Caco-2 (cell line): ENCODE measurements around the gene GNGT2. TPM values are rescaled to one million over a fixed set of nuclear protein-coding genes. Genes with fewer than 3 reads are reported as not detected.

Experiments
- BruUV-seq: library from RNA; stranded (reverse); fragments of 400-500 nt; replicated peaks from 2 replicates; lab custom pipeline; 2021; lab: Mats Ljungman, UMichigan
- CTCF ChIA-PET: fragments of 300-600 bp; sonication (Branson Sonifier 250); formaldehyde crosslinking; loops from one replicate; lab custom pipeline; 2022; ENCODE audit warnings: antibody characterized with exemption; lab: Charles Lee
- POLR2A ChIA-PET: fragments of 300-600 bp; sonication (Branson Sonifier 250); formaldehyde crosslinking; loops from one replicate; lab custom pipeline; 2022; ENCODE audit warnings: antibody characterized with exemption; lab: Charles Lee
- DNase-seq, 2 experiments: peaks; one replicate each; pipeline versions ENCODE4 v3.0.0 to v3.0.0-alpha.2; 2020 to 2022
- H3K27me3 ChIP-seq: replicated peaks from 2 replicates; pipeline ENCODE4 v1.6.0; 2011; ENCODE audit warnings: low read length; ENCODE audit not compliant: control insufficient read depth, insufficient read depth
- H3K36me3 ChIP-seq: 2 replicates; pipeline ENCODE4 v1.5.1; 2011; ENCODE audit warnings: low read length; ENCODE audit not compliant: control insufficient read depth, insufficient read depth
- H3K4me1 ChIP-seq: fragments of 250-450 bp; sonication (Bioruptor Pico); 2 replicates; pipeline ENCODE4 v1.5.1; 2020; ENCODE audit warnings: mild to moderate bottlenecking
- H3K4me3 ChIP-seq: 2 replicates; pipeline ENCODE4 v1.5.1; 2011; ENCODE audit warnings: low read depth, mild to moderate bottlenecking, control low read depth, low read length
- H3K9me3 ChIP-seq: fragments of 250-450 bp; sonication (Bioruptor Pico); 2 replicates; pipeline ENCODE4 v1.5.1; 2020; ENCODE audit warnings: mild to moderate bottlenecking, moderate library complexity
- H3K27ac Mint-ChIP-seq: one replicate; pipeline ENCODE4 v1.8.0; 2022; ENCODE audit warnings: mixed read lengths; ENCODE audit not compliant: unreplicated experiment
- H3K27me3 Mint-ChIP-seq: one replicate; pipeline ENCODE4 v1.8.0; 2022; ENCODE audit warnings: mixed read lengths; ENCODE audit not compliant: insufficient read depth, unreplicated experiment
- H3K36me3 Mint-ChIP-seq: one replicate; pipeline ENCODE4 v1.8.0; 2022; ENCODE audit warnings: mild to moderate bottlenecking, mixed read lengths; ENCODE audit not compliant: insufficient read depth, unreplicated experiment
- H3K4me1 Mint-ChIP-seq: one replicate; pipeline ENCODE4 v1.8.0; 2022; ENCODE audit warnings: low read depth, mixed read lengths; ENCODE audit not compliant: unreplicated experiment
- H3K4me3 Mint-ChIP-seq: one replicate; pipeline ENCODE4 v1.8.0; 2022; ENCODE audit warnings: mild to moderate bottlenecking, moderate library complexity, mixed read lengths; ENCODE audit not compliant: unreplicated experiment
- H3K9me3 Mint-ChIP-seq: one replicate; pipeline ENCODE4 v1.8.0; 2022; ENCODE audit warnings: mixed read lengths; ENCODE audit not compliant: unreplicated experiment
- CTCF ChIP-seq, 2 experiments: fragments of 200-600 bp in 1 of 2; IDR thresholded peaks; 1 replicate in 1 of 2; 2 replicates in 1 of 2; pipeline versions ENCODE4 v1.5.1 to v1.8.0; 2011 to 2022; ENCODE audit warnings: antibody characterized with exemption in 1 of 2, control low read depth in 1 of 2, inconsistent platforms in 1 of 2, low read depth in 1 of 2, low read length in 1 of 2, mild to moderate bottlenecking in 1 of 2, moderate library complexity in 1 of 2; ENCODE audit not compliant: insufficient read depth in 1 of 2, severe bottlenecking in 1 of 2, unreplicated experiment in 1 of 2
- intact Hi-C: fragments of 100-400 bp; cut with micrococcal nuclease; formaldehyde crosslinking; loops from one replicate; pipeline ENCODE4 v1.10.0; 2022; ENCODE audit not compliant: unreplicated experiment
- total RNA-seq: library from RNA; stranded (reverse); gene quantifications from 2 replicates; pipeline ENCODE4 v1.2.3, GENCODE V29; 2022

Gene GNGT2
- total RNA-seq, 1 experiment from 2014 or later = not detected

- Histone ChIP-seq H3K36me3 (no peaks in the 10 kb centered on the region), H3K4me1 (no peaks in the 10 kb centered on the region), H3K9me3 (peaks cover 56% of the 10 kb centered on the region), H3K4me3 (no peak overlapping the region), H3K27me3 (no peaks in the 10 kb centered on the region)
- Mint-ChIP-seq H3K4me1 (no peaks in the 10 kb centered on the region), H3K27me3 (no peaks in the 10 kb centered on the region), H3K27ac (no peak overlapping the region), H3K36me3 (peaks cover 15% of the 10 kb centered on the region), H3K4me3 (no peak overlapping the region), H3K9me3 (peaks cover 29% of the 10 kb centered on the region)
- POLR2A ChIA-PET = no interaction called here
- intact Hi-C loops = no loop called here
- no peak for TF ChIP-seq CTCF (IDR thresholded peaks at IDR 0.05; ENCODE audit: insufficient read depth in 1 of 2, low read depth in 1 of 2, low read length in 1 of 2, severe bottlenecking in 1 of 2, unreplicated experiment in 1 of 2)
- BruUV-seq = no TSS peak
- DNase-seq = no peak
- CTCF ChIA-PET = no interaction called here
These were observed 26.6 kb downstream of the GNGT2 start for GRCh38 chr17:49183801-49184200.

- Mint-ChIP-seq H3K4me1 (no peaks in the 10 kb centered on the region), H3K27ac (no peak overlapping the region), H3K9me3 (peaks cover 29% of the 10 kb centered on the region), H3K27me3 (no peaks in the 10 kb centered on the region), H3K36me3 (peaks cover 15% of the 10 kb centered on the region), H3K4me3 (no peak overlapping the region)
- Histone ChIP-seq H3K27me3 (no peaks in the 10 kb centered on the region), H3K4me1 (peaks cover 4% of the 10 kb centered on the region), H3K36me3 (no peaks in the 10 kb centered on the region), H3K9me3 (peaks cover 60% of the 10 kb centered on the region), H3K4me3 (no peak overlapping the region)
- CTCF ChIA-PET = interaction anchor here (0.5 to 1.3 kb wide), 2 partner anchors 9 to 1223 kb away, joined by 3 read pairs; no protein-coding TSS in a partner anchor
- no peak for TF ChIP-seq CTCF (IDR thresholded peaks at IDR 0.05; ENCODE audit: insufficient read depth in 1 of 2, low read depth in 1 of 2, low read length in 1 of 2, severe bottlenecking in 1 of 2, unreplicated experiment in 1 of 2)
- POLR2A ChIA-PET = no interaction called here
- no peak for DNase-seq
- BruUV-seq = no TSS peak
- intact Hi-C loops = no loop called here
These were observed 27.0 kb downstream of the GNGT2 start for GRCh38 chr17:49183341-49183740.

GRCh38 chr17:49180998-49181635, 29.3 kb downstream of the GNGT2 start:
- ChIA-PET CTCF (no interaction called here), POLR2A (no interaction called here)
- peaks cover 70% of the 10 kb centered on the region for H3K9me3 ChIP-seq
- no peak overlapping the region for H3K27ac Mint-ChIP-seq
- H3K27me3 Mint-ChIP-seq = no peaks in the 10 kb centered on the region
- peaks cover 10% of the 10 kb centered on the region for H3K4me1 ChIP-seq
- BruUV-seq = no TSS peak
- H3K4me1 Mint-ChIP-seq = no peaks in the 10 kb centered on the region
- intact Hi-C loops = no loop called here
- H3K36me3 Mint-ChIP-seq = peaks cover 15% of the 10 kb centered on the region
- no peak for DNase-seq
- no peak overlapping the region for H3K4me3 ChIP-seq
- H3K9me3 Mint-ChIP-seq = peaks cover 38% of the 10 kb centered on the region
- H3K27me3 ChIP-seq = no peaks in the 10 kb centered on the region
- H3K4me3 Mint-ChIP-seq = no peak overlapping the region
- H3K36me3 ChIP-seq = no peaks in the 10 kb centered on the region
- no peak for TF ChIP-seq CTCF (IDR thresholded peaks at IDR 0.05; ENCODE audit: insufficient read depth in 1 of 2, low read depth in 1 of 2, low read length in 1 of 2, severe bottlenecking in 1 of 2, unreplicated experiment in 1 of 2)
